ENCODE results near the gene MEI1.

The MEI1 gene

GRCh38 chr22:41770715-41771468 is 71.6 kb downstream of the MEI1 start:
- Mint-ChIP-seq H3K9me3 (no peaks in the 10 kb centered on the region), H3K4me1 (peaks cover 2% of the 10 kb centered on the region), H3K36me3 (no peaks in the 10 kb centered on the region), H3K27me3 (peaks cover 24% of the 10 kb centered on the region), H3K4me3 (no peak overlapping the region), H3K27ac (no peak overlapping the region)
- no peak for DNase-seq
- CTCF ChIA-PET: interaction anchor here (0.8 to 1.0 kb wide), 2 partner anchors 11 to 42 kb away, joined by 3 read pairs; no protein-coding TSS in a partner anchor

GRCh38 chr22:41772198-41772597 is 72.9 kb downstream of the MEI1 start:
- no peak overlapping the region for H3K4me3 Mint-ChIP-seq
- no peaks in the 10 kb centered on the region for H3K36me3 Mint-ChIP-seq
- peaks cover 5% of the 10 kb centered on the region for H3K4me1 Mint-ChIP-seq
- no peak overlapping the region for H3K27ac Mint-ChIP-seq
- peaks cover 31% of the 10 kb centered on the region for H3K27me3 Mint-ChIP-seq
- CTCF ChIA-PET: interaction anchor here (1.3 to 1.5 kb wide), 2 partner anchors 9 to 25 kb away, joined by 3 to 5 read pairs; no protein-coding TSS in a partner anchor
- H3K9me3 Mint-ChIP-seq: no peaks in the 10 kb centered on the region
- DNase-seq: no peak

GRCh38 chr22:41772645-41773044 is 73.3 kb downstream of the MEI1 start:
- no peaks in the 10 kb centered on the region for H3K36me3 Mint-ChIP-seq
- DNase-seq: no peak
- H3K9me3 Mint-ChIP-seq: no peaks in the 10 kb centered on the region
- peaks cover 5% of the 10 kb centered on the region for H3K4me1 Mint-ChIP-seq
- no peak overlapping the region for H3K27ac Mint-ChIP-seq
- CTCF ChIA-PET: interaction anchor here (1.3 to 1.5 kb wide), 2 partner anchors 10 to 26 kb away, joined by 3 to 5 read pairs; no protein-coding TSS in a partner anchor
- peaks cover 31% of the 10 kb centered on the region for H3K27me3 Mint-ChIP-seq
- H3K4me3 Mint-ChIP-seq: no peak overlapping the region

- CTCF ChIA-PET: no interaction called here
- Mint-ChIP-seq H3K4me3 (no peak overlapping the region), H3K4me1 (peaks cover 18% of the 10 kb centered on the region), H3K9me3 (no peaks in the 10 kb centered on the region), H3K36me3 (peaks cover 1% of the 10 kb centered on the region), H3K27me3 (peaks cover 27% of the 10 kb centered on the region), H3K27ac (no peak overlapping the region)
- DNase-seq: no peak
These were observed 76.0 kb downstream of the MEI1 start for GRCh38 chr22:41775338-41775737.

- peaks cover 1% of the 10 kb centered on the region for H3K36me3 Mint-ChIP-seq
- DNase-seq: no peak
- no peak overlapping the region for H3K4me3 Mint-ChIP-seq
- no peak overlapping the region for H3K27ac Mint-ChIP-seq
- H3K9me3 Mint-ChIP-seq: no peaks in the 10 kb centered on the region
- CTCF ChIA-PET: interaction anchor here (1.4 kb wide), 1 partner anchor 29 kb away, joined by 5 read pairs; no protein-coding TSS in a partner anchor
- H3K27me3 Mint-ChIP-seq: peaks cover 21% of the 10 kb centered on the region
- H3K4me1 Mint-ChIP-seq: peaks cover 25% of the 10 kb centered on the region
These were observed 76.7 kb downstream of the MEI1 start for GRCh38 chr22:41775976-41776375.

GRCh38 chr22:41776381-41776780 is 77.1 kb downstream of the MEI1 start:
- Mint-ChIP-seq H3K4me1 (peaks cover 26% of the 10 kb centered on the region), H3K9me3 (no peaks in the 10 kb centered on the region), H3K27ac (no peak overlapping the region), H3K36me3 (peaks cover 1% of the 10 kb centered on the region), H3K27me3 (peaks cover 21% of the 10 kb centered on the region), H3K4me3 (no peak overlapping the region)
- no peak for DNase-seq
- CTCF ChIA-PET: interaction anchor here (1.4 kb wide), 1 partner anchor 30 kb away, joined by 5 read pairs; no protein-coding TSS in a partner anchor

- Mint-ChIP-seq H3K27ac (peak overlapping the region; percentile 35), H3K4me3 (no peak overlapping the region), H3K9me3 (no peaks in the 10 kb centered on the region), H3K4me1 (peaks cover 41% of the 10 kb centered on the region), H3K27me3 (peaks cover 21% of the 10 kb centered on the region), H3K36me3 (peaks cover 1% of the 10 kb centered on the region)
- CTCF ChIA-PET: interaction anchor here (0.9 kb wide), 1 partner anchor 9 kb away, joined by 4 read pairs; no protein-coding TSS in a partner anchor
- DNase-seq: no peak
These were observed 78.6 kb downstream of the MEI1 start for GRCh38 chr22:41777749-41778425.

GRCh38 chr22:41779929-41780505 is 80.7 kb downstream of the MEI1 start:
- H3K27ac Mint-ChIP-seq: peak overlapping the region; percentile 97
- H3K9me3 Mint-ChIP-seq: no peaks in the 10 kb centered on the region
- H3K36me3 Mint-ChIP-seq: peaks cover 13% of the 10 kb centered on the region
- H3K4me1 Mint-ChIP-seq: peaks cover 58% of the 10 kb centered on the region
- peaks cover 12% of the 10 kb centered on the region for H3K27me3 Mint-ChIP-seq
- DNase-seq: no peak
- CTCF ChIA-PET: interaction anchor here (1.3 to 4.8 kb wide), 5 partner anchors 21 to 83 kb away, joined by 3 to 21 read pairs (median 5); partner anchors contain the start of gene CCDC134
- H3K4me3 Mint-ChIP-seq: peak overlapping the region; percentile 2

- H3K4me3 Mint-ChIP-seq: peak overlapping the region; percentile 82
These were observed 81.6 kb downstream of the MEI1 start for GRCh38 chr22:41780746-41781505.

GRCh38 chr22:41781507-41781906 is 82.2 kb downstream of the MEI1 start:
- H3K27me3 Mint-ChIP-seq: peaks cover under 1% of the 10 kb centered on the region
- peak overlapping the region; percentile 97 for H3K27ac Mint-ChIP-seq
- H3K4me1 Mint-ChIP-seq: peaks cover 60% of the 10 kb centered on the region
- H3K36me3 Mint-ChIP-seq: peaks cover 16% of the 10 kb centered on the region
- H3K4me3 Mint-ChIP-seq: peak overlapping the region; percentile 82
- DNase-seq: peak; percentile 39
- CTCF ChIA-PET: interaction anchor here (0.6 to 4.8 kb wide), 10 partner anchors 11 to 696 kb away, joined by 3 to 21 read pairs (median 4); partner anchors contain the start of gene CCDC134
- no peaks in the 10 kb centered on the region for H3K9me3 Mint-ChIP-seq

More at GRCh38 chr22:41780746-41781505, 81.6 kb downstream of the MEI1 start:
- CTCF ChIA-PET: interaction anchor here (0.6 to 4.8 kb wide), 11 partner anchors 11 to 695 kb away, joined by 3 to 21 read pairs (median 4); partner anchors contain the start of gene CCDC134
- Mint-ChIP-seq H3K27me3 (peaks cover 6% of the 10 kb centered on the region), H3K27ac (peak overlapping the region; percentile 97), H3K4me1 (peaks cover 58% of the 10 kb centered on the region), H3K9me3 (no peaks in the 10 kb centered on the region), H3K36me3 (peaks cover 16% of the 10 kb centered on the region)
- DNase-seq: peak; percentile 98

- peak; percentile 56 for DNase-seq
- Mint-ChIP-seq H3K4me1 (peaks cover 67% of the 10 kb centered on the region), H3K9me3 (no peaks in the 10 kb centered on the region), H3K27me3 (no peaks in the 10 kb centered on the region), H3K4me3 (peak overlapping the region; percentile 82), H3K36me3 (peaks cover 21% of the 10 kb centered on the region), H3K27ac (peak overlapping the region; percentile 97)
- CTCF ChIA-PET: interaction anchor here (0.7 to 4.8 kb wide), 6 partner anchors 15 to 158 kb away, joined by 3 to 21 read pairs (median 10); partner anchors contain the start of gene CCDC134
These were observed 83.0 kb downstream of the MEI1 start for GRCh38 chr22:41782316-41782715.

- Mint-ChIP-seq H3K4me3 (peak overlapping the region; percentile 82), H3K27me3 (no peaks in the 10 kb centered on the region), H3K27ac (peak overlapping the region; percentile 97), H3K36me3 (peaks cover 21% of the 10 kb centered on the region), H3K9me3 (no peaks in the 10 kb centered on the region), H3K4me1 (peaks cover 70% of the 10 kb centered on the region)
- DNase-seq: no peak
- CTCF ChIA-PET: interaction anchor here (0.7 to 4.8 kb wide), 6 partner anchors 15 to 158 kb away, joined by 3 to 21 read pairs (median 10); partner anchors contain the start of gene CCDC134
These were observed 83.4 kb downstream of the MEI1 start for GRCh38 chr22:41782751-41783150.

- H3K27ac Mint-ChIP-seq: no peak overlapping the region
- peaks cover 45% of the 10 kb centered on the region for H3K4me1 Mint-ChIP-seq
- CTCF ChIA-PET: interaction anchor here (1.4 kb wide), 1 partner anchor 41 kb away, joined by 5 read pairs; no protein-coding TSS in a partner anchor
- H3K9me3 Mint-ChIP-seq: no peaks in the 10 kb centered on the region
- no peak for DNase-seq
- peaks cover 44% of the 10 kb centered on the region for H3K36me3 Mint-ChIP-seq
- no peaks in the 10 kb centered on the region for H3K27me3 Mint-ChIP-seq
- H3K4me3 Mint-ChIP-seq: no peak overlapping the region
These were observed 88.0 kb downstream of the MEI1 start for GRCh38 chr22:41787331-41787730.

All from activated naive CD4-positive, alpha-beta T cell treated with anti-CD3 and anti-CD28 coated beads, Interleukin-2, amount 10 ng/mL, durations not matched to agents 7 days and 5 days (primary cell).